Renal cortical epithelial cell (primary cell): Measurements from ENCODE around the gene LEMD2. TPM values are rescaled to one million over a fixed set of nuclear protein-coding genes. Genes with fewer than 3 reads are reported as not detected.

Experiments used
- DNase-seq: peaks from one replicate; pipeline ENCODE4 v3.0.0-alpha.2; 2011; ENCODE audit warnings: low read depth
- total RNA-seq: library from RNA; depleted of rRNA; stranded (reverse); fragments of >200 nt; gene quantifications from 2 replicates; pipeline ENCODE4 v1.2.3, GENCODE V29; 2014

LEMD2 gene
- total RNA-seq, 1 donor from 2014 or later = 50.2 TPM

GRCh38 chr6:33797626-33798342 lies 8.9 kb upstream of the LEMD2 start:
- DNase-seq = no peak

DNA sequence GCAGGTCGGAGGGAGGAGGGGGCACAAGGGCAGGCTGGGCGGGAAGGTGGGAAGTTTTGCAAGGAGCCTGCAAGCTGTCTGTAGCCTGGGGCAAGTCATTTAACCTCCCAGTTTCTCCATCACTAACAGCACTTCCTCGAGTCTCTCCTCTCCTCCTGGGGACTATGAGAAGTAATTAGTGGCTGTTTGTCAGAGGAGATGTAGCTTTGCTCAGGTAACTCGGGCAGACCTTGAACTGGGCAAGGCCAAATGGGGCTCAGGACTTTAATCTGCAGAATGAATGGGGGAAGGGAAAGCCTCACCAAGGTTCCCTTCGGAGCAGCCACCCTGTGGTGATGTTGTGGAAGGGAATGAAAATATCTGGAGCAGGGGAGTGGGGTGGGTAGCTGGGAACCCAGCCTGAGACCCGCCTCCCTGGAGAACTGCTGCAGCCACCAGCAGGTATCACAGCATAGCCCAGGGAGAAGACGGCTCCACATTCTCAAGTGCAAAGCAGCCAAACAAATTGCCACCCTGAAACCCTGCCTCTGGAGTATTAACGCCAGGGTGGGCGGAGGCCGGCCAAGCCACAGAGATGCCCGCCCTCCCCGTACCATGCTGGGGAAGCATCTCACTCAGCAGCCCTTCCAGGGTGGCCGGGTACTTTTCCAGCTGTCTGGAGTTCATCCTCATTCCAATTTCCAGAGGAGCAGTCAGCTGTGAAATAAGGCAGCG lies 6.1 kb upstream of the LEMD2 start:
- no peak for DNase-seq

DNA sequence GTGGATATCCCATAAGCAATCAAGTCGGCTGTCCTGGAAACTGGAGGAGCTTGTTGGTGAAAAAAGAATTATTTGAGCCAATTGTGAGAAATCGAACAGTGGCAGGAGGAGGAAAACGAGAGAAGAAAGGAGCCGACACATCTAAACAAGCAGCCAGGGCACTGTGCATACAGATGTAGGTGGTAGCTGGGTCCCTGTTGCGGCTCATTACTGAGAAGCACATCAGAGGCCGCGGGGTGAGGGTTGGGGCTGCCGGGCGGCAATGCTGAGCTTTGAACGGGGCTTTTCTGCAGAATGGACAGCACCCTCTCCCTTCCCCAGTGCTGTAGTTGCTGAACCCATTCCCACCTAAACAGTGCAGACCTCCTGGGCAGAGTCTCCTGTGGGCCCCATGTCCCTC lies 4.1 kb upstream of the LEMD2 start:
- DNase-seq = no peak

- DNase-seq = no peak
Measured at GRCh38 chr6:33791620-33792019, 2.7 kb upstream of the LEMD2 start.

- DNase-seq = no peak
Measured at GRCh38 chr6:33790910-33791309, 2.0 kb upstream of the LEMD2 start.

- DNase-seq = no peak
Measured at GRCh38 chr6:33790379-33790778, 1.4 kb upstream of the LEMD2 start.

DNA sequence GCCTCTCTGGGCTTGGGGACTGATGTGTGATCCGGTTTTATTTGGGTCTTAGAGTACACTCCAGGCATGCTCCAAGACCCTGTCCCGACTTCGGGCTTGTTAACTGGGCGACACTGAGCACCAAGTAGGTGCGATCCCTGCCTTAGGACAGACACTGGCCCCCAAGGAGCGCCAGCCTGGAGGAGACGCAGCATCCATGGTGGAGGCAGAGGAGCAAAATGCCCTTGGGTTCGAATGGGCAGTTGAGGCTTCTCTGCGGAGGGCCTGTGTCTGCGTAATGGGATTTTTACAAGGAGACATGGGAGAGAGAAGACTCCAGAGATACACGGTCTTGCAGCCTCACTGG lies 593 bp upstream of the LEMD2 start:
- DNase-seq = no peak

DNA sequence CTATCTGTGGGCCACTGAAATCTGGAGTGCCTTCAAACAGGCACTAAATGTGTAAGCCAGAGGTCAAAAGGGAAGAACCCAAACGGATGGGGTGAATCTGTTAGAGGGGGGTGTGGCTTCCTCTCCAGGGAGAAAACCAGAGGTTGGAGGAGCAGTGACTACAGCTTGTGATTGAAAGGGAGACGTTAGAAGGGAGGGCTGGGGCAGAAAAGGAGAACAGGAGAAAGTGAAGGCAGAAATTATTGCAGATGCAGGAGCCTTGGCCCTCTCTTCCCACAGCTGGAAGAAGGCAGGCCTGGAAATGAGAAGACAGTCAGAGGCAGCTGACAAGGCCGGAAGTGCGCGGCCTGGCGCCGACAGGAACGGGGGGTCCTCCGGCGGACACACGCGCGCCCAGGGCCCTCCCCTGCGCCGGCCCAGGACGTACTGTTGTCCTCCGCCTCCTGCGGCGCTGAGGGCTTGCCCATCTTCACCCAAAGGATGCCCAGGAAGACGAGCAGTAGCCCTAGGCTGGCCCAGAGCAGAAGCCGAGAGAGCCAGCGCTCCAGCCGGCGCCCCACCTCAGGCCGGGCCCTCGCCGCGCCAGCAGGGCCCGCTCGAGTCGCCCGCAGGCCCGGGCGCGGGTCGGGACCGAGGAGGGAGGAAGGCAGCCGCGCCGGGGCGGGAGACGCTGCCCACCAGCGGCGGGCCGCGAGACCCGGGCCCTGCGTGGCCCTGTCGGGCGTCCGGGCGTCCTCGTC lies 806 bp downstream of the LEMD2 start:
- DNase-seq = peak; percentile 44

DNA sequence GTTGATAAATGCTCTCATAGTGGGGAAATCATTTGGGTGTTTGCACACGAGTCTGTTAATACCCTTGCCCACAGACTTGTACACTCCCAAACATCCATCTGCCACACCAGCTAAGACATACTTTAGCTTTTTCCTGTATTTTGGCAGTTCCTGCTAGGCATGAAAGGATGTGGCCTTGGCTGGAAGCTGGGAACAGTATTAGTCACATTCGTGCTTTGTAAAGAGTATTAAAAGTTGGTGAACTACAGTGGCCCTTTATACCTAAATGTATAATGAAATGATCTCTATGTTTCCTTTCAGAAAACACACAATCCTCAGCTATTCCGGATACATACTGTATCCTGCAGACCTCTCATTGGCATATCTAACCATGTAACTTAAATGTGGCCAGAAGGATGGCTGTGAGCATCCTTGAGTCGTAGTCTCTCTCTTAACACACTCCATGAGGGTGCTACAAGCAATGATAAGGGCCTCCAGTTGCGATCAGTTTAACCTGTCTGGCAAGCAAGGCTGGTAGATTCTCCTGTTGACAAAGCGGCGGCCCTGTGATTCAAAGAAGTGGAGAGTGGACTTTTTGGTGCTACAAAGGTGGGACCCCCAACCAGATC lies 1.5 kb downstream of the LEMD2 start:
- DNase-seq = no peak

DNA sequence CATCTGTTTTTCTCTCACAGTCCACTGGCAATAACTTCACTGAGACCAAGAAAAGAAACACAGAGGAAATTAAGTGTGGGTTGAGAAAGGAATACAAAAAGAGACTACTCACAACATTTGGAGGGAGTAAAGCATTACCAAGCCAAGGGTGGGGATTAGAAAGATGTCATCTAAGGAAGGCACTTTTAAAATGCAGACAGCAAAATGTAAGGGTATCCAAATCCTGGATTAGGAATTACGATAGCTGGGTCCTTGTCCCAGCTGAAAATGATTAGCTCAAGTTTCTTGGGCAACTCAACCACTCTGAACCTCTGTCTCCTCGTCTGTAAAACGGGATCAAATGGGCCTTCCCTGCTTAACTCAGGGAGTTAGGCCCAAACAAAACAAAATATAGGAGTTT lies 2.2 kb downstream of the LEMD2 start:
- DNase-seq = no peak

- DNase-seq = no peak
Measured at GRCh38 chr6:33785778-33786177, 3.2 kb downstream of the LEMD2 start.

- DNase-seq = no peak
Measured at GRCh38 chr6:33784787-33785186, 4.1 kb downstream of the LEMD2 start.

DNA sequence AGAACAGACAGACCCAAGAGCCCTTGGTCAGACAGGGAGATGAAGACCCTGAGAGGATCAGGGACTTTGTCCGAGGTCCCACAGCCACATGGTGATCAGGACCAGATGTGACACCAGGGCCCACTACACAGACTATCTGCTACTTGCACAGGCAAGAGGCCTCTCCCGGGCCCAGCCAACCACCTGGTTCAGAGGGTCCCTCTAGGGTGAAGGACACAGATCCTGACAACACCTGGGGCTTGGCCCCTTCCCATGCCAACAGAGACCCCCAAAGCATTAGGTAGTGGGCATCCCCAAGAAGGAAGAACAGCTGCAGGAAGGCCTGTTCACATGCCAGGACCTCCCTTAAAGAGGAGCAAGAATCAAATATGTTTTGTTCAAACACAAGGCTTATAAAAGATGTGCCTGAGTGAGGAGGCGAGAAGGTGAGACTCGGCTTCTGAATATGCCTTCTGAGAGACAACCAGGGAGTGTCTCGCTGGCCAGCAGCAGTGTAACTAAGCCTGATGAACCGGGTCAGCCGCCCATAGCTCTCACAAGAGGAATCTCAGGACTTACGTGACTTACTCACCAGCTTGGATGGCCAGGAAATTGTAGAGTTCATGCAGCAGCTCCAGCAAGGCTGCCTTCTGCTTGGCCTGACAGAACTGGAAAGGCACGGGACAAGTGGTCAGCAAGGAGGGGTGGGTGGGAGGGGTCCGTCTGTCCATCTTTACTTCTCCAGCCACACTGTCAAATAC lies 5.0 kb downstream of the LEMD2 start:
- no peak for DNase-seq

- no peak for DNase-seq
Measured at GRCh38 chr6:33782561-33782960, 6.4 kb downstream of the LEMD2 start.

DNA sequence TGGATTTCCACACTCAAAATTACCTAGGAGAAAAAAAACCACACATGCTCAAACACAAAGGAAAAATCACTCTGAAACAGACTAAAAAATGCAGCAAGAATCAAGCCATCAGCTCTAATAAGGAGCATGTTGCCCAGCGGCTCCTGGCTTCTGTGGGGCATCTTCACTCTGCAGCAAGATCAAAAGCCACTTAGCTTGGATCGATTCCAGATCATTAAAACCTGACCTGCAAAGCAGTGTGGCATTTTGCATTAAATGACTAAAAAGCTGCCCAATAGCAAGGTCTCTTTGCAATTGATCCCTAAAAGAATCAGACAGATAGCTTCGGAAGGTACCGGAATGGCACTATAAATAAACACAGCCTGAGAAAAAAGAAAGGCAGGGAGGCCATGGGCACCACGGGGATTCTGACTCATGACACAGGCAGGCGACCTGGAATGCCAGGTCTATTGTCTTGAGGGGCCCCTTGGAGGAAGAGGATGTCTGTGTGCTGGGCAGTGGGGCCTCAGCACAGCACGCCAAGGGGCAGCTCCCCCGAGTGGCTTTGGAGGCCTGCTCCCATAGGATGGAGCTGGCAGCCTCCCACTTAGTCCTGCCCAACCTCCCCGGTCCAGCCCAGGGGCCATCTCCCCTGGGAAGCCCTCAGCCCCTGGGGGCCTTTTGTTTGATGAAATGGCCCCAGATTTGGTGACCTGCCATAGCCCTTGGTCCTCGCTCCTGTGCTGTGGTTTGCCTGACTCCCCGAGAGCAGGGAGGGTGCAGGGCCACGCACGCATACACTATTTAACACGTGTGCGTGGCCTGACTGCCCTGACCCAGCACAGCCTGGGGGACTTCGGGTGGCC lies 7.6 kb downstream of the LEMD2 start:
- peak; percentile 84 for DNase-seq

DNA sequence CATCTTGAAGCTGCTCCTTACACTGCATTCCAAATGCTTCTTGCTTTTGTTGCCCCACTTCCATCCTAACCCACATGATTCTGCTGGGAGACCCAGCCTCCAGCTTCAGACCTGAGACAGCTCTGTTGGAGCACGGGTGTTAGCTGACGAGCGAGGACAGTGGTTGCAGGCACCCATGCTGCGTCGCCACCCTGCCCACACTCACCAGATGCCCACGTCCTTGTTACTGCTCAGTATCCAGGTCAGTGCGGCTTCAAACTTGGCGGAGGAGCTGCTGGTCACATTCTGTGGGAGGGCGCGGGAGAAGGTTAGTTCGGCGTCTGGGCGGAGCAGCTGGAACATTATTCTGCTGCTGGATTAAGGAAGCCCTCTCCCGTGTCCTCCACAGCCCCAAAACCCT lies 9.0 kb downstream of the LEMD2 start:
- DNase-seq = no peak

DNA sequence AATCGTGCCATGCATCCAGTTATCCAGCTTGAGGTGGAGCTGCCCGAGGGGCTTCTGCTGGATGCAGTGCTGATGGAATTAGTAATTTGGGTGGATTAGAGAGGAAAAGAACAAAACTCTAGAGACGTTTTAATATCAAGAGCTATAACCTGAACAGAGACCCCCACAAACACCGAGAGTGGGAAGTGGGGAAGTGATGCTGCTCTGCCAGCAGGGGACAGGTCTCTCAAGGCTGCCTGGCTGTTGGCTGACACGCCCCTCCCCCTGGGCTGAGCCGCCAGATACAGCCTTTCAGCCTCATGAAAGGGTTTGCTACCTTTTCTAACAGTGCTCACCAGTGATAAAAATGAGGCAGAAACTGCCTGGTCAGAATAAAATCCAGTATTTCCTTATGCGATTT lies 9.6 kb downstream of the LEMD2 start:
- DNase-seq = no peak

DNA sequence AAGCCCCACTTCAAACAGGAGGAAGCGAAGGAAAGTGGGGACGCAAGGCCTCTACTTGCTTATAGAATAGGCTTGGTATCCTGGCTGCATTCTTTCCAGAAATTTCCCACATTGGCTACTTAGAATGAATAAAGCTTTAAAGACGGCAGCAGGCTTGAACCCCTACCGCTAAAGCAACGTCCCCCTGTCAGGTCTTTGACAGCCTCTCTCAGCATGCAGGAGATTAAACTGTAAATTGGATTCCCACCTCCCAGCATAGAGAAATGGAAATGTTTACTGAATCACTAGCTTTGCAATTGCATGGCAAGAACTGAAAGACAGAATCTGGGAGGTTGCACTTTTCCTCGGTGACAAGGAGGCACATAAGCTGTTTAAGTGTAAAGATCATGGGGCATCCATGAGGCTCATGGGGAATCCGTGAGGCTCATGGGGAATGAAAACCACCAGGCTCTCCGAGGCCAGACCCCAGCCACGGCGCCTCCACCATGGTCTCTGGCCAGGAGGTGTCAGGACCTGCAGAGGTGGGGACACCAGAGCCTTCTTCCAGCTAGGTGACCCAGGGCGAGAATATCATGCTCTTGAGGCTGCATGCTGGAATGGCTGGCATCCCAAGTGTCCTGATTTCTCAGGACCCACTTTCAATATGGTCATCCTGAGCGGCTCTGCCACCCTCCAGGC lies 10.3 kb downstream of the LEMD2 start:
- DNase-seq = no peak

- no peak for DNase-seq
Measured at GRCh38 chr6:33777398-33778388, 11.2 kb downstream of the LEMD2 start.
